K562 (cell line): Measurements from ENCODE around the gene TOMM40L. TPM values are rescaled to one million over a fixed set of nuclear protein-coding genes. Genes with fewer than 3 reads are reported as not detected.

Experiments
- BRCA1 ChIP-seq, 2 experiments: fragments of 450-650 bp in 1 of 2; sonication (generic) in 1 of 2; formaldehyde crosslinking in 1 of 2; IDR thresholded peaks; 2 replicates each; pipeline versions ENCODE4 v1.5.0 to v1.6.1; 2017 to 2020; ENCODE audit warnings: mild to moderate bottlenecking in 1 of 2, missing genetic modification reagents in 1 of 2
- DACH1 ChIP-seq: fragments of 450-650 bp; IDR thresholded peaks from 2 replicates; pipeline ENCODE4 v1.6.1; 2018; ENCODE audit not compliant: partially characterized antibody
- ETV5 ChIP-seq: sonication (generic); formaldehyde crosslinking; IDR thresholded peaks from 2 replicates; pipeline ENCODE4 v1.4.0; 2020; ENCODE audit warnings: low read depth, mild to moderate bottlenecking, missing genetic modification reagents
- ETV6 ChIP-seq, 3 experiments: fragments of 150-350 bp in 1 of 3; sonication (generic) in 1 of 3; formaldehyde crosslinking in 1 of 3; IDR thresholded peaks; 2 replicates each; pipeline versions ENCODE4 v1.6.1 to v1.8.0; 2014 to 2022; ENCODE audit warnings: borderline replicate concordance in 2 of 3, low read depth in 2 of 3, antibody characterized with exemption in 1 of 3, low read length in 1 of 3, mild to moderate bottlenecking in 1 of 3, missing genetic modification reagents in 1 of 3
- SAFB2 ChIP-seq: fragments of 200-400 bp; formaldehyde crosslinking; IDR thresholded peaks from 2 replicates; pipeline ENCODE4 v1.6.1; 2018; ENCODE audit warnings: borderline replicate concordance, low read length, low read depth, moderate library complexity; ENCODE audit not compliant: severe bottlenecking
- SMAD3 ChIP-seq: fragments of 450-650 bp; formaldehyde crosslinking; conservative IDR thresholded peaks from 2 replicates; pipeline ENCODE4 v1.4.0; 2020; ENCODE audit warnings: mild to moderate bottlenecking
- TAF15 ChIP-seq: fragments of 200-400 bp; formaldehyde crosslinking; IDR thresholded peaks from 2 replicates; pipeline ENCODE4 v1.6.1; 2017; ENCODE audit warnings: mild to moderate bottlenecking, low read depth, low read length, moderate library complexity
- TCF7 ChIP-seq: sonication (generic); IDR thresholded peaks from 2 replicates; pipeline ENCODE4 v1.6.1; 2016; ENCODE audit warnings: antibody characterized with exemption, borderline replicate concordance
- ZC3H11A ChIP-seq: IDR thresholded peaks from 2 replicates; pipeline ENCODE4 v1.6.1; 2012; ENCODE audit warnings: low read depth, low read length, improper control_type of control experiment
- ZNF197 ChIP-seq: fragments of 200-800 bp; sonication (Bioruptor generic); IDR thresholded peaks from 2 replicates; pipeline ENCODE4 v1.6.1; 2016; ENCODE audit warnings: low read depth, missing genetic modification characterization, missing compliant biosample characterization
- ZNF444 ChIP-seq: fragments of 250-450 bp; sonication (Bioruptor Pico); IDR thresholded peaks from 2 replicates; pipeline ENCODE4 v1.4.0; 2020; ENCODE audit warnings: mild to moderate bottlenecking, moderate library complexity
- ZNF445 ChIP-seq: fragments of 250-450 bp; sonication (Bioruptor Pico); IDR thresholded peaks from 2 replicates; pipeline ENCODE4 v1.4.0; 2020; ENCODE audit warnings: low read depth, mild to moderate bottlenecking, moderate library complexity
- ZNF551 ChIP-seq: fragments of 250-450 bp; sonication (Bioruptor Pico); IDR thresholded peaks from 2 replicates; pipeline ENCODE4 v1.5.0; 2021; ENCODE audit warnings: mild to moderate bottlenecking, moderate library complexity
- ZSCAN29 ChIP-seq: fragments of 450-650 bp; IDR thresholded peaks from 2 replicates; pipeline ENCODE4 v1.6.1; 2017
- polyA plus RNA-seq, 8 experiments: library from polyadenylated mRNA; depleted of rRNA in 4 of 8; stranded (reverse) in 5 of 8; unstranded in 3 of 8; fragments of >200 nt; fragmentation: Nextera tagmentation in 2 of 8; fragmentation: Illumina TruSeq in 1 of 8; extraction: Ambion mirVana in 2 of 8; extraction: Trizol in 1 of 8; gene quantifications; 2 replicates each; pipeline versions ENCODE4 v1.2.1 to v1.2.3, GENCODE V29; 2011 to 2014; ENCODE audit warnings: inconsistent platforms in 1 of 8, missing spikeins in 1 of 8
- total RNA-seq, 7 experiments: library from RNA; depleted of rRNA in 6 of 7; stranded (reverse); fragments of >200 nt in 6 of 7; fragmentation: Illumina TruSeq in 2 of 7; extraction: Trizol in 2 of 7; gene quantifications; 2 replicates each; pipeline versions ENCODE4 v1.2.1 to v1.2.3, GENCODE V29; 2011 to 2021; ENCODE audit warnings: low replicate concordance in 1 of 7
- TF ChIP-seq, protein P1 (sequence below): fragments of 250-450 bp; sonication (Bioruptor Pico); IDR thresholded peaks from 2 replicates; pipeline ENCODE4 v1.4.0; 2020; ENCODE audit warnings: mild to moderate bottlenecking, moderate library complexity, borderline replicate concordance
- TF ChIP-seq, protein P2 (sequence below): sonication (generic); formaldehyde crosslinking; IDR thresholded peaks from 2 replicates; pipeline ENCODE4 v1.8.0; 2022; ENCODE audit warnings: mild to moderate bottlenecking, missing genetic modification reagents
- TF ChIP-seq, protein P3 (sequence below): fragments of 450-650 bp; formaldehyde crosslinking; IDR thresholded peaks from 2 replicates; pipeline ENCODE4 v1.4.0; 2022; ENCODE audit warnings: missing genetic modification characterization
- TF ChIP-seq, protein P4 (sequence below): IDR thresholded peaks from 2 replicates; pipeline ENCODE4 v1.6.1; 2011; ENCODE audit not compliant: insufficient read length; ENCODE audit errors: extremely low read depth
- TF ChIP-seq, protein P5 (sequence below): fragments of 250-450 bp; sonication (Bioruptor Pico); IDR thresholded peaks from 2 replicates; pipeline ENCODE4 v1.5.1; 2021; ENCODE audit warnings: mild to moderate bottlenecking

TOMM40L gene
- total and polyA plus RNA-seq, 9 of the 15 experiments (the other 6 are each of a cell fraction or from before 2014, with no cell fraction given), result 9.6 to 33.6 (median 25.2) TPM

DNA sequence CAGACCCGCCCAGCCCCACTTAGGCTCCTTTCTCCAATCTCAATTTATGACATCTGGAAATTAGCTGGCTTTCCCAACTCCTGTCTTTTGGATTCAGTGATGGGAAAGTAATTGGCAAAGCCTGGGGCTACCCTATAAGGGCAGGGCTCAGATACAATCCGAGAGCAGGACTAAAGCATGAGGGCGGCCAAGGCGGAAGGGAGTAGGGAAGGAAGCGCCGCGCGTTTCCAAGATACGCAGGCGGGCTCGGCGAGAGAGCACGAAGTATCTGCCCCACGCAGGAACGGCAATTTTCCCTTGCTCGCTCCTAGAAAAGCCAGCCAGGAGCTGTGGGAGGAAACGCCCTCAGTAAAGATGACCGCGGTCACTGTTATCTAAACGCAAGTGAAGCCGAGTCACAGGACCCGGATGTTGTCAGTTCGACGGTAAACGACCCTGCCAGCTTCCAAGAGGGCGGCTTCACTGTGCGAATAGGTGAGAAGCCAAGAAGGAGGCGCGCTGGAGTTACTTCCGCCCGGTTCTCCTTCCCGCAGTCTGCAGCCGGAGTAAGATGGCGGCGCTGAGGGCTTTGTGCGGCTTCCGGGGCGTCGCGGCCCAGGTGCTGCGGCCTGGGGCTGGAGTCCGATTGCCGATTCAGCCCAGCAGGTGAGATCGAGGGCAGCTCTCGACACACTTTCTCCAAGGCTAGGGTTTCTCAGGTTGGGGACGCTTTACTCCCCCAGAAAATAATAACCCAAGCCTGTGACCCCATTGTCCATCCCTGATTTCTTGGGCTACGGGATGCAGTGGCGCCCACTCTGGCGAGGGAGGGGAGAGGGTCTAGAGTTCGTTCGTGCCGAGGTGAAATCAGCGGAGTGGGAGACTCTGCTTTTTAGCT is 23.8 kb upstream of the TOMM40L start, which contains the start of gene NDUFS2 (continued):
- TF ChIP-seq, protein P1, sequence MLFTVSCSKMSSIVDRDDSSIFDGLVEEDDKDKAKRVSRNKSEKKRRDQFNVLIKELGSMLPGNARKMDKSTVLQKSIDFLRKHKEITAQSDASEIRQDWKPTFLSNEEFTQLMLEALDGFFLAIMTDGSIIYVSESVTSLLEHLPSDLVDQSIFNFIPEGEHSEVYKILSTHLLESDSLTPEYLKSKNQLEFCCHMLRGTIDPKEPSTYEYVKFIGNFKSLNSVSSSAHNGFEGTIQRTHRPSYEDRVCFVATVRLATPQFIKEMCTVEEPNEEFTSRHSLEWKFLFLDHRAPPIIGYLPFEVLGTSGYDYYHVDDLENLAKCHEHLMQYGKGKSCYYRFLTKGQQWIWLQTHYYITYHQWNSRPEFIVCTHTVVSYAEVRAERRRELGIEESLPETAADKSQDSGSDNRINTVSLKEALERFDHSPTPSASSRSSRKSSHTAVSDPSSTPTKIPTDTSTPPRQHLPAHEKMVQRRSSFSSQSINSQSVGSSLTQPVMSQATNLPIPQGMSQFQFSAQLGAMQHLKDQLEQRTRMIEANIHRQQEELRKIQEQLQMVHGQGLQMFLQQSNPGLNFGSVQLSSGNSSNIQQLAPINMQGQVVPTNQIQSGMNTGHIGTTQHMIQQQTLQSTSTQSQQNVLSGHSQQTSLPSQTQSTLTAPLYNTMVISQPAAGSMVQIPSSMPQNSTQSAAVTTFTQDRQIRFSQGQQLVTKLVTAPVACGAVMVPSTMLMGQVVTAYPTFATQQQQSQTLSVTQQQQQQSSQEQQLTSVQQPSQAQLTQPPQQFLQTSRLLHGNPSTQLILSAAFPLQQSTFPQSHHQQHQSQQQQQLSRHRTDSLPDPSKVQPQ (CRISPR knock-in tag), result no peak
- TF ChIP-seq BRCA1 (IDR thresholded peaks at IDR 0.05), result no peak
- no peak for TF ChIP-seq BRCA1 (CRISPR knock-in tag; IDR thresholded peaks at IDR 0.05)
- TF ChIP-seq, protein P2, sequence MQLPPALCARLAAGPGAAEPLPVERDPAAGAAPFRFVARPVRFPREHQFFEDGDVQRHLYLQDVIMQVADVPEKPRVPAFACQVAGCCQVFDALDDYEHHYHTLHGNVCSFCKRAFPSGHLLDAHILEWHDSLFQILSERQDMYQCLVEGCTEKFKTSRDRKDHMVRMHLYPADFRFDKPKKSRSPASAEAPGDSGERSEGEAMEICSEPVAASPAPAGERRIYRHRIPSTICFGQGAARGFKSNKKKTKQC (CRISPR knock-in tag), result peak; percentile 49
- TF ChIP-seq, protein P3, sequence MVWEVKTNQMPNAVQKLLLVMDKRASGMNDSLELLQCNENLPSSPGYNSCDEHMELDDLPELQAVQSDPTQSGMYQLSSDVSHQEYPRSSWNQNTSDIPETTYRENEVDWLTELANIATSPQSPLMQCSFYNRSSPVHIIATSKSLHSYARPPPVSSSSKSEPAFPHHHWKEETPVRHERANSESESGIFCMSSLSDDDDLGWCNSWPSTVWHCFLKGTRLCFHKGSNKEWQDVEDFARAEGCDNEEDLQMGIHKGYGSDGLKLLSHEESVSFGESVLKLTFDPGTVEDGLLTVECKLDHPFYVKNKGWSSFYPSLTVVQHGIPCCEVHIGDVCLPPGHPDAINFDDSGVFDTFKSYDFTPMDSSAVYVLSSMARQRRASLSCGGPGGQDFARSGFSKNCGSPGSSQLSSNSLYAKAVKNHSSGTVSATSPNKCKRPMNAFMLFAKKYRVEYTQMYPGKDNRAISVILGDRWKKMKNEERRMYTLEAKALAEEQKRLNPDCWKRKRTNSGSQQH (CRISPR knock-in tag), result 0 out of 2 replicates have a peak, but pooled peaks have one; percentile 38
- peak; percentile 92 for TF ChIP-seq ETV5 (CRISPR knock-in tag)
- 0 out of 4 replicates have a peak, but pooled peaks of 1 of the 2 experiments have one; percentile 13 for TF ChIP-seq ETV6 (IDR thresholded peaks at IDR 0.05; ENCODE audit: borderline replicate concordance in 1 of 2, low read depth in 2 of 2, low read length in 1 of 2)
- no peak for TF ChIP-seq ETV6 (CRISPR knock-in tag; IDR thresholded peaks at IDR 0.05; ENCODE audit: borderline replicate concordance)
- TF ChIP-seq, protein P4, sequence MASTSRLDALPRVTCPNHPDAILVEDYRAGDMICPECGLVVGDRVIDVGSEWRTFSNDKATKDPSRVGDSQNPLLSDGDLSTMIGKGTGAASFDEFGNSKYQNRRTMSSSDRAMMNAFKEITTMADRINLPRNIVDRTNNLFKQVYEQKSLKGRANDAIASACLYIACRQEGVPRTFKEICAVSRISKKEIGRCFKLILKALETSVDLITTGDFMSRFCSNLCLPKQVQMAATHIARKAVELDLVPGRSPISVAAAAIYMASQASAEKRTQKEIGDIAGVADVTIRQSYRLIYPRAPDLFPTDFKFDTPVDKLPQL, result no peak
- TF ChIP-seq, protein P5, sequence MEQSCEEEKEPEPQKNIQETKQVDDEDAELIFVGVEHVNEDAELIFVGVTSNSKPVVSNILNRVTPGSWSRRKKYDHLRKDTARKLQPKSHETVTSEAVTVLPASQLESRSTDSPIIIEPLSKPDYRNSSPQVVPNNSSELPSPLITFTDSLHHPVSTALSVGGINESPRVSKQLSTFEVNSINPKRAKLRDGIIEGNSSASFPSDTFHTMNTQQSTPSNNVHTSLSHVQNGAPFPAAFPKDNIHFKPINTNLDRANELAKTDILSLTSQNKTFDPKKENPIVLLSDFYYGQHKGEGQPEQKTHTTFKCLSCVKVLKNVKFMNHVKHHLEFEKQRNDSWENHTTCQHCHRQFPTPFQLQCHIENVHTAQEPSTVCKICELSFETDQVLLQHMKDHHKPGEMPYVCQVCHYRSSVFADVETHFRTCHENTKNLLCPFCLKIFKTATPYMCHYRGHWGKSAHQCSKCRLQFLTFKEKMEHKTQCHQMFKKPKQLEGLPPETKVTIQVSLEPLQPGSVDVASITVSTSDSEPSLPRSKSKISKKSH (CRISPR knock-in tag), result no peak
- TF ChIP-seq TCF7, result 0 out of 2 replicates have a peak, but pooled peaks have one; percentile 26
- TF ChIP-seq SMAD3 (CRISPR knock-in tag), result peak; percentile 36; the same call in 1 of the 2 replicates
- TF ChIP-seq SAFB2, result no peak
- no peak for TF ChIP-seq ZC3H11A
- TF ChIP-seq ZNF551, result no peak
- no peak for TF ChIP-seq DACH1
- no peak for TF ChIP-seq ZSCAN29
- TF ChIP-seq ZNF444 (CRISPR knock-in tag), result no peak
- TF ChIP-seq ZNF445, result no peak
- TF ChIP-seq TAF15, result no peak
- peak; percentile 82 for TF ChIP-seq ZNF197 (CRISPR knock-in tag)
